H1 (cell line): ENCODE measurements around the gene BBC3. TPM values are rescaled to one million over a fixed set of nuclear protein-coding genes. Genes with fewer than 3 reads are reported as not detected.

Experiments
- CTCF ChIA-PET: fragments of 300-600 bp; sonication (Branson Sonifier 250); formaldehyde crosslinking; loops from one replicate; lab custom pipeline; 2021; ENCODE audit not compliant: partially characterized antibody; lab: Charles Lee
- POLR2A ChIA-PET: fragments of 300-600 bp; sonication (Branson Sonifier 250); formaldehyde crosslinking; loops from one replicate; lab custom pipeline; 2021; ENCODE audit warnings: inconsistent platforms; ENCODE audit not compliant: partially characterized antibody; lab: Charles Lee
- DNase-seq, 2 experiments: peaks; one replicate each; pipeline versions ENCODE4 v3.0.0 to v3.0.0-alpha.2; 2010 to 2022; ENCODE audit warnings: low spot score in 2 of 2, low read depth in 1 of 2, mixed read lengths in 1 of 2
- FAIRE-seq: peaks from 2 replicates; lab custom pipeline; 2011; peaks lifted over from hg19 to GRCh38; lab: Jason Lieb, UNC
- H2AFZ ChIP-seq: 2 replicates; pipeline ENCODE4 v1.8.1; 2012; ENCODE audit warnings: low read length, inconsistent platforms
- H2AK5ac ChIP-seq: 2 replicates; pipeline ENCODE4 v1.6.1; 2013; ENCODE audit warnings: low read depth, low read length
- H2BK120ac ChIP-seq: replicated peaks from 2 replicates; pipeline ENCODE3; 2013; ENCODE audit warnings: low read depth, low read length, inconsistent platforms
- H2BK12ac ChIP-seq: 2 replicates; pipeline ENCODE4 v1.6.1; 2013; ENCODE audit warnings: low read depth, low read length
- H2BK15ac ChIP-seq: 2 replicates; pipeline ENCODE4 v1.6.1; 2013; ENCODE audit warnings: low read length
- H2BK20ac ChIP-seq: 2 replicates; pipeline ENCODE4 v1.6.1; 2013; ENCODE audit warnings: low read length
- H2BK5ac ChIP-seq: 2 replicates; pipeline ENCODE4 v1.6.1; 2013; ENCODE audit warnings: low read depth, low read length
- H3K14ac ChIP-seq: 2 replicates; pipeline ENCODE4 v1.6.1; 2013; ENCODE audit warnings: inconsistent platforms; ENCODE audit not compliant: insufficient read length
- H3K18ac ChIP-seq: 2 replicates; pipeline ENCODE4 v1.6.1; 2013; ENCODE audit warnings: low read length; ENCODE audit errors: extremely low read depth
- H3K23ac ChIP-seq: 2 replicates; pipeline ENCODE4 v1.6.1; 2013; ENCODE audit warnings: inconsistent platforms; ENCODE audit not compliant: insufficient read length
- H3K23me2 ChIP-seq: 2 replicates; pipeline ENCODE4 v1.6.1; 2013; ENCODE audit warnings: low read depth, low read length
- H3K27ac ChIP-seq: 2 replicates; pipeline ENCODE4 v1.6.1; 2011; ENCODE audit warnings: low read depth, low read length, inconsistent platforms
- H3K27me3 ChIP-seq, 4 experiments: replicated peaks in 1 of 4; 1 replicate in 1 of 4; 2 replicates in 3 of 4; pipeline versions ENCODE4 v1.6.1 to v1.8.1; 2011 to 2013; ENCODE audit warnings: low read length in 3 of 4, mild to moderate bottlenecking in 3 of 4, inconsistent platforms in 2 of 4, mixed read lengths in 2 of 4, moderate library complexity in 1 of 4; ENCODE audit not compliant: control insufficient read depth in 3 of 4, insufficient read depth in 3 of 4; ENCODE audit errors: extremely low read depth in 1 of 4
- H3K36me3 ChIP-seq, 4 experiments: 2 replicates each; pipeline versions ENCODE4 v1.6.1 to v1.8.1; 2011 to 2013; ENCODE audit warnings: mild to moderate bottlenecking in 4 of 4, low read length in 3 of 4, moderate library complexity in 2 of 4, control low read depth in 1 of 4, inconsistent platforms in 1 of 4; ENCODE audit not compliant: insufficient read depth in 4 of 4, control insufficient read depth in 2 of 4
- H3K4ac ChIP-seq: replicated peaks from 2 replicates; pipeline ENCODE3; 2013; ENCODE audit warnings: low read length, low read depth, mixed read lengths, inconsistent platforms; ENCODE audit not compliant: insufficient read length
- H3K4me1 ChIP-seq, 4 experiments: replicated peaks in 1 of 4; 1 replicate in 1 of 4; 2 replicates in 3 of 4; pipeline versions ENCODE4 v1.6.1 to v1.8.1; 2011 to 2013; ENCODE audit warnings: low read length in 3 of 4, inconsistent platforms in 2 of 4, mixed read lengths in 1 of 4; ENCODE audit not compliant: insufficient read depth in 4 of 4, control insufficient read depth in 3 of 4
- H3K4me2 ChIP-seq, 2 experiments: 2 replicates each; pipeline versions ENCODE4 v1.6.1 to v1.8.1; 2011 to 2013; ENCODE audit warnings: low read depth in 2 of 2, low read length in 2 of 2, control low read depth in 1 of 2, inconsistent platforms in 1 of 2, mild to moderate bottlenecking in 1 of 2; ENCODE audit not compliant: insufficient read depth in 1 of 2
- H3K4me3 ChIP-seq, 4 experiments: fragments of 200-600, 300-600 bp in 1 of 4; sonication (generic), shearing (Covaris generic), sonication (Bioruptor Twin) in 1 of 4; 2 replicates each; pipeline versions ENCODE4 v1.5.1 to v1.8.1; 2011 to 2016; ENCODE audit warnings: low read length in 4 of 4, low read depth in 3 of 4, control low read depth in 2 of 4, inconsistent platforms in 2 of 4, mild to moderate bottlenecking in 2 of 4, mixed read lengths in 1 of 4, moderate library complexity in 1 of 4; ENCODE audit not compliant: insufficient read depth in 2 of 4; ENCODE audit errors: extremely low read depth in 1 of 4
- H3K56ac ChIP-seq: replicated peaks from 2 replicates; pipeline ENCODE3; 2013; ENCODE audit warnings: low read depth, mild to moderate bottlenecking, mixed read lengths, low read length, inconsistent platforms; ENCODE audit not compliant: insufficient read length
- H3K79me1 ChIP-seq: 2 replicates; pipeline ENCODE4 v1.6.1; 2013; ENCODE audit warnings: low read depth, low read length, control low read depth
- H3K79me2 ChIP-seq, 2 experiments: 2 replicates each; pipeline versions ENCODE4 v1.6.1 to v1.8.1; 2012 to 2013; ENCODE audit warnings: low read length in 2 of 2, mild to moderate bottlenecking in 2 of 2, inconsistent platforms in 1 of 2; ENCODE audit not compliant: insufficient read depth in 2 of 2, control insufficient read depth in 1 of 2
- H3K9ac ChIP-seq, 4 experiments: replicated peaks in 1 of 4; 1 replicate in 1 of 4; 2 replicates in 3 of 4; pipeline versions ENCODE4 v1.6.1 to v1.8.1; 2011 to 2013; ENCODE audit warnings: low read depth in 3 of 4, low read length in 3 of 4, control low read depth in 2 of 4, mild to moderate bottlenecking in 2 of 4, moderate library complexity in 2 of 4, inconsistent platforms in 1 of 4; ENCODE audit errors: extremely low read depth in 1 of 4
- H3K9me3 ChIP-seq, 2 experiments: 2 replicates each; pipeline versions ENCODE4 v1.6.1 to v1.8.1; 2012 to 2013; ENCODE audit warnings: mild to moderate bottlenecking in 2 of 2, moderate library complexity in 2 of 2, control low read depth in 1 of 2, inconsistent platforms in 1 of 2, low read depth in 1 of 2, low read length in 1 of 2, mixed read lengths in 1 of 2; ENCODE audit not compliant: insufficient read depth in 2 of 2
- H4K20me1 ChIP-seq, 2 experiments: replicated peaks in 1 of 2; 2 replicates each; pipeline versions ENCODE3 to v1.8.1; 2011 to 2013; ENCODE audit warnings: inconsistent platforms in 2 of 2, low read length in 2 of 2, mild to moderate bottlenecking in 1 of 2; ENCODE audit not compliant: insufficient read depth in 2 of 2, control insufficient read depth in 1 of 2
- H4K5ac ChIP-seq: 2 replicates; pipeline ENCODE4 v1.6.1; 2013; ENCODE audit warnings: low read length, low read depth, mixed read lengths, inconsistent platforms; ENCODE audit not compliant: insufficient read length
- H4K8ac ChIP-seq: 2 replicates; pipeline ENCODE4 v1.8.0; 2013; ENCODE audit warnings: mild to moderate bottlenecking, moderate library complexity, low read length, inconsistent platforms; ENCODE audit not compliant: insufficient read depth; ENCODE audit errors: extremely low read depth
- H4K91ac ChIP-seq: replicated peaks from 2 replicates; pipeline ENCODE3; 2013; ENCODE audit warnings: low read length, mixed read lengths, inconsistent platforms; ENCODE audit not compliant: insufficient read length
- CEBPB ChIP-seq: IDR thresholded peaks from 2 replicates; pipeline ENCODE4 v1.6.1; 2012; ENCODE audit warnings: low read depth, low read length
- SRF ChIP-seq: IDR thresholded peaks from 2 replicates; pipeline ENCODE4 v1.6.1; 2011; ENCODE audit warnings: mild to moderate bottlenecking, low read depth, low read length, moderate library complexity
- TEAD4 ChIP-seq: IDR thresholded peaks from 2 replicates; pipeline ENCODE4 v1.6.1; 2012; ENCODE audit warnings: low read depth, low read length, inconsistent platforms, mixed read lengths
- polyA plus RNA-seq, 7 experiments: library from polyadenylated mRNA; depleted of rRNA in 3 of 7; stranded (reverse) in 5 of 7; unstranded in 2 of 7; fragments of >200 nt in 5 of 7; fragments of 200-250 nt in 2 of 7; gene quantifications; 1 replicate in 5 of 7; 2 replicates in 1 of 7; 4 replicates in 1 of 7; pipeline versions ENCODE4 v1.2.1 to v1.2.3, GENCODE V29; 2011 to 2013; ENCODE audit warnings: missing spikeins in 2 of 7, mixed read lengths in 2 of 7
- total RNA-seq: library from RNA; stranded (reverse); fragmentation: NEBNext Ultra II Directional; extraction: Animal tissue kit (Norgen Biotek cat#: 25700); gene quantifications from 2 replicates; pipeline ENCODE4 v1.2.1, GENCODE V29; 2021

The BBC3 gene
- total and polyA plus RNA-seq, 2 of the 8 experiments (the other 6 are each of a cell fraction or from before 2014, with no cell fraction given), result 13.2 to 21.6 TPM

DNA sequence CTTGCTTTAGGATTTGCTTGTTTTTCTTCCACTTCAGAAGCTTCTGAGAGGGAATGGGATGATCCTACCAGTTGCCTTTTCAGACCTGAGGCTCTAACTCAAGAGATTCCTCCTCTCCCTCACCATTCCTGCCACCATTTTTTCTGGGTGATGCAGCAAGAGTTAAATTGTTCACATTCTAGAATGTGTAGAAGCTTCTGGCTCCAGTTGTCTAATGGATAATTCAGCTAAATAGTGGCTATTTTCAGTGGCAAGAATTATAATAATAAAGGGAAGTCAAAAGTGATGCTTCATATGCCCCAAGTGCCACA lies 20.9 kb downstream of the BBC3 start:
- Histone ChIP-seq H3K4me3 (no peak overlapping the region), H3K36me3 (peaks cover 8 to 63% (median 32%) of the 10 kb centered on the region in 4 experiments), H2AFZ (no peak overlapping the region), H3K4me1 (peaks cover 0 to 14% (median 5%) of the 10 kb centered on the region in 4 experiments; a peak in 5 of 7 replicates), H3K4me2 (no peak overlapping the region; a peak in 1 of 4 replicates), H3K27ac (peak overlapping the region; percentile 51), H4K5ac (no peak overlapping the region), H3K79me1 (no peaks in the 10 kb centered on the region), H4K20me1 (peaks cover 0 to 2% of the 10 kb centered on the region in 2 experiments), H3K18ac (no peak overlapping the region), H2BK5ac (no peak overlapping the region), H4K91ac (peak overlapping the region; percentile 47), H3K56ac (no peak overlapping the region), H3K79me2 (no peaks in the 10 kb centered on the region), H3K4ac (no peak overlapping the region), H4K8ac (no peak overlapping the region), H3K9ac (no peak overlapping the region), H2BK15ac (no peak overlapping the region), H3K27me3 (no peaks in the 10 kb centered on the region), H2BK120ac (no peak overlapping the region), H3K9me3 (no peaks in the 10 kb centered on the region), H2BK12ac (peak overlapping the region; percentile 32; the same call in 1 of the 2 replicates), H2AK5ac (no peak overlapping the region), H3K14ac (no peak overlapping the region), H2BK20ac (no peak overlapping the region), H3K23me2 (no peaks in the 10 kb centered on the region), H3K23ac (no peak overlapping the region)
- DNase-seq, result no peak
- POLR2A ChIA-PET, result interaction anchor here (0.9 to 10.6 kb wide), 21 partner anchors 9 to 79 kb away, joined by 3 to 195 read pairs (median 5); partner anchors contain the start of genes CCDC9 and SAE1
- CTCF ChIA-PET, result interaction anchor here (0.6 to 11.2 kb wide), 34 partner anchors 9 to 914 kb away, joined by 3 to 303 read pairs (median 6); no protein-coding TSS in a partner anchor
- no peak for FAIRE-seq
- TF ChIP-seq CEBPB (no peak), SRF (no peak), TEAD4 (no peak)
